Measurements from ENCODE around the gene BCLAF3. TPM values are rescaled to one million over a fixed set of nuclear protein-coding genes. Genes with fewer than 3 reads are reported as not detected.

The BCLAF3 gene
- total and polyA plus RNA-seq, 10 donors, result 2.8 to 19.2 (median 11.0) TPM

GRCh38 chrX:20007962-20008622, 17.2 kb upstream of the BCLAF3 start:
- no peak for TF ChIP-seq CTCF (IDR thresholded peaks at IDR 0.05 in 8 of 11, conservative IDR thresholded peaks at IDR 0.05 in 3 of 11)
- TF ChIP-seq POLR2A (IDR thresholded peaks at IDR 0.05), result no peak
- no peak for TF ChIP-seq POLR2AphosphoS5 (IDR thresholded peaks at IDR 0.05)
- H3K9me3 ChIP-seq, result no peaks in the 10 kb centered on the region
- H3K4me3 ChIP-seq, result no peak overlapping the region
- no peaks in the 10 kb centered on the region for H3K27me3 ChIP-seq (replicated peaks in 1 of 7)
- intact Hi-C loops (cut with DNase I; ENCODE audit: low total_unique reads), result no loop called here
- DNase-seq, result no peak
- WGBS, 5 donors, result 69 to 80% (median 74%) methylated on average over 7 of the region's 7 CpGs
- no peaks in the 10 kb centered on the region for H3K4me1 ChIP-seq
- no peak overlapping the region for H3K27ac ChIP-seq
- no peaks in the 10 kb centered on the region for H3K36me3 ChIP-seq

GRCh38 chrX:20005883-20006282, 15.0 kb upstream of the BCLAF3 start:
- Histone ChIP-seq H3K27me3 (replicated peaks in 1 of 7) (no peaks in the 10 kb centered on the region), H3K36me3 (no peaks in the 10 kb centered on the region), H3K4me1 (no peaks in the 10 kb centered on the region), H3K9me3 (no peaks in the 10 kb centered on the region), H3K27ac (no peak overlapping the region), H3K4me3 (no peak overlapping the region)
- no peak for TF ChIP-seq POLR2A (IDR thresholded peaks at IDR 0.05)
- TF ChIP-seq CTCF (IDR thresholded peaks at IDR 0.05 in 8 of 11, conservative IDR thresholded peaks at IDR 0.05 in 3 of 11), result no peak
- TF ChIP-seq POLR2AphosphoS5 (IDR thresholded peaks at IDR 0.05), result no peak
- intact Hi-C loops (cut with DNase I; ENCODE audit: low total_unique reads), result no loop called here
- WGBS, 5 donors, result 0 to 96% (median 93%) methylated on average over 1 to 2 of the region's 2 CpGs
- no peak for DNase-seq

GRCh38 chrX:20001588-20001987, 10.7 kb upstream of the BCLAF3 start:
- no peaks in the 10 kb centered on the region for H3K9me3 ChIP-seq
- no peak for DNase-seq
- H3K27ac ChIP-seq, result no peak overlapping the region
- intact Hi-C loops (cut with DNase I; ENCODE audit: low total_unique reads), result no loop called here
- no peaks in the 10 kb centered on the region for H3K4me1 ChIP-seq
- no peaks in the 10 kb centered on the region for H3K27me3 ChIP-seq (replicated peaks in 1 of 7)
- WGBS, 5 donors, result 58 to 70% (median 64%) methylated on average over 4 of the region's 4 CpGs
- H3K4me3 ChIP-seq, result no peak overlapping the region
- no peaks in the 10 kb centered on the region for H3K36me3 ChIP-seq
- TF ChIP-seq CTCF (IDR thresholded peaks at IDR 0.05 in 8 of 11, conservative IDR thresholded peaks at IDR 0.05 in 3 of 11) (no peak), POLR2A (IDR thresholded peaks at IDR 0.05) (no peak), POLR2AphosphoS5 (IDR thresholded peaks at IDR 0.05) (no peak)

DNA sequence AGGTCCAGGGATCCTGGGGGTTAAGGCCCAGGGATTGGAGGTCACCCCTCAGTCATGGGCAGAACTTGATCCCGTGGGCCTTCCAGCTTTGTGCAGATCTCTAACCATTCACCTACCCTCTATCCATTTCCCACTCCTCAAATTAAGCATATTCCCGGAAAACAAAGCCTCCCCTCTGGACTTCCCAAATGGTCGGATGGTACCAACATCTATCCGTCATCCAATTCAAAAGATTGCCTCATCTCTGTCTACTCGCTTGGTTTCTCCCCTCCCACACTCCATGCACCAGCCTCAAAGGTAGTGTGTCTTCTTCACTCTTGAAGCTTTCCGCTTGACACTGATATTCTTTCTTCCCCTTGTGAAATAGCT, 473 bp upstream of the BCLAF3 start:
- Histone ChIP-seq H3K27me3 (replicated peaks in 1 of 7) (no peaks in the 10 kb centered on the region), H3K4me3 (peak overlapping the region in 5 of 8 donors; percentile 67 to 88 (median 75)), H3K36me3 (no peaks in the 10 kb centered on the region), H3K9me3 (no peaks in the 10 kb centered on the region), H3K4me1 (peaks cover 0 to 22% (median 8%) of the 10 kb centered on the region in 6 donors), H3K27ac (peak overlapping the region; percentile 42 to 90 (median 84))
- intact Hi-C loops (cut with DNase I; ENCODE audit: low total_unique reads), result no loop called here
- no peak for TF ChIP-seq POLR2AphosphoS5 (IDR thresholded peaks at IDR 0.05)
- TF ChIP-seq CTCF (IDR thresholded peaks at IDR 0.05 in 8 of 11, conservative IDR thresholded peaks at IDR 0.05 in 3 of 11), result peak in 4 of 11 experiments; percentile 1 to 25 (median 10)
- DNase-seq, result no peak
- 42 to 64% (median 57%) methylated on average over 6 of the region's 6 CpGs for WGBS, 5 donors

All from spleen (tissue), 11 donors.